Measurements from ENCODE around the gene KCNC2.

Gene KCNC2

GRCh38 chr12:75081305-75081704 is 128.3 kb downstream of the KCNC2 start:
- TF ChIP-seq TAF1 (IDR thresholded peaks at IDR 0.05; ENCODE audit: borderline replicate concordance, insufficient read depth, low read length) (no peak), POLR2AphosphoS5 (IDR thresholded peaks at IDR 0.05; ENCODE audit: low read depth, low read length) (no peak), REST (IDR thresholded peaks at IDR 0.05; ENCODE audit: insufficient read depth in 1 of 2, low read depth in 2 of 2, low read length in 2 of 2) (no peak), FOXP2 (optimal IDR thresholded peaks at IDR 0.05; ENCODE audit: borderline replicate concordance, extremely low read depth, extremely low read length, insufficient read depth) (no peak), SIN3A (IDR thresholded peaks at IDR 0.05; ENCODE audit: borderline replicate concordance, insufficient read depth, low read length) (no peak)

DNA sequence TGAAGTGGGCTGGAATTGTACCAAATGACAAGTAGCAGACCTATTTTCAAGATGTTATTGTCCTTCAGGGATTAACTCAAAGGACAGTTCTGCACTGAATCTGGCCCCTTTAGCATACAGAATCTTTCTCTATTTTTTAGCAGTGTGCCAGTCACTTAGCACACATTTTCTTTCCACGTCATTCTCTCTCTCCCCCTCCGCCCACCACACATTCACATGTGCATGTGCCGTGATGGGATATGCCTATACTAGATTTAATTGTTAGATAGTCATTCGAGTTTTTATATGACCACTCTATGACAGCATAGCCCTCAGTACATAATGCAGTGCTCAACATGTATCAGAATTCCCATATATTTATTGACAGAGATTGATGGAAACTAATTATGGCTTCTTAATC is 129.1 kb downstream of the KCNC2 start:
- TF ChIP-seq POLR2AphosphoS5 (IDR thresholded peaks at IDR 0.05; ENCODE audit: low read depth, low read length): no peak
- TF ChIP-seq FOXP2 (optimal IDR thresholded peaks at IDR 0.05; ENCODE audit: borderline replicate concordance, extremely low read depth, extremely low read length, insufficient read depth): no peak
- TF ChIP-seq REST (IDR thresholded peaks at IDR 0.05; ENCODE audit: insufficient read depth in 1 of 2, low read depth in 2 of 2, low read length in 2 of 2): no peak
- no peak for TF ChIP-seq TAF1 (IDR thresholded peaks at IDR 0.05; ENCODE audit: borderline replicate concordance, insufficient read depth, low read length)
- no peak for TF ChIP-seq SIN3A (IDR thresholded peaks at IDR 0.05; ENCODE audit: borderline replicate concordance, insufficient read depth, low read length)

DNA sequence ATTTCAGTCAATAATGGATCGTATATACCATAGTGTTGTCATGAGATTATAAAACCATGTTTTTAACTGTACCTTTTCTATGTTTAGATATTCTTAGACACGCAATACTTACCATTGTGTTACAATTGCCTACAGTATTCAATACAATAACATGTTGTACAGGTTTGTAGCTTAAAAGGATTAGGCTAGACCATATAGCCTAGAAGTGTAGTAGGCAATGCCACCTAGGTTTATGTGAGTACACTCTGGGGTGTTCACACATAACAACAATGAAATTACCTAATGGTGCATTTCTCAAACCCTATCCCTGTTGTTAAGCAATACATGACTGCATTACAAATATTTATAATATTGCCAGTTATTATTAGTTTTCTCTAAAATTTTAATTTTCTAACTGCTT is 144.2 kb downstream of the KCNC2 start:
- TF ChIP-seq POLR2AphosphoS5 (IDR thresholded peaks at IDR 0.05; ENCODE audit: low read depth, low read length): no peak
- TF ChIP-seq FOXP2 (optimal IDR thresholded peaks at IDR 0.05; ENCODE audit: borderline replicate concordance, extremely low read depth, extremely low read length, insufficient read depth): no peak
- TF ChIP-seq REST (IDR thresholded peaks at IDR 0.05; ENCODE audit: insufficient read depth in 1 of 2, low read depth in 2 of 2, low read length in 2 of 2): no peak
- no peak for TF ChIP-seq TAF1 (IDR thresholded peaks at IDR 0.05; ENCODE audit: borderline replicate concordance, insufficient read depth, low read length)
- no peak for TF ChIP-seq SIN3A (IDR thresholded peaks at IDR 0.05; ENCODE audit: borderline replicate concordance, insufficient read depth, low read length)

GRCh38 chr12:75062691-75063090 is 146.9 kb downstream of the KCNC2 start:
- TF ChIP-seq TAF1 (IDR thresholded peaks at IDR 0.05; ENCODE audit: borderline replicate concordance, insufficient read depth, low read length) (no peak), FOXP2 (optimal IDR thresholded peaks at IDR 0.05; ENCODE audit: borderline replicate concordance, extremely low read depth, extremely low read length, insufficient read depth) (no peak), SIN3A (IDR thresholded peaks at IDR 0.05; ENCODE audit: borderline replicate concordance, insufficient read depth, low read length) (no peak), POLR2AphosphoS5 (IDR thresholded peaks at IDR 0.05; ENCODE audit: low read depth, low read length) (no peak), REST (IDR thresholded peaks at IDR 0.05; ENCODE audit: insufficient read depth in 1 of 2, low read depth in 2 of 2, low read length in 2 of 2) (no peak)

DNA sequence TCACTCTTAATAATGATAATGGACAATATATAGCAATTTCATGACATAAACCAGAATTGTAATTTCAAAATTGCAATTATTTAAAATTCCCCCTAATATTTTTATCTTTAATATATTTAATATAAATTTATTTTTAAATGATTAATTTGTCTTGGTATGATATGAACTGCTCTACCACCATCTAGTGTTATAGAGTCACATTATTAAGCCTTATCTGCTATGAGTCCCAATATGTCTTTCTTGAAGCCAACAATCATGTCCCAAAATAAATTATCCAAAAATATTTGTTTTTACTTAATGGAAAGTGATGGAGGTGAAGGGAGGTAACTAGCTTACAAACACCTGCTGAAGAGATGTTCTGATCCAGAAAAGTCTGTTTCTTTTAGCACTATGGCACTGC is 151.4 kb downstream of the KCNC2 start:
- TF ChIP-seq REST (IDR thresholded peaks at IDR 0.05; ENCODE audit: insufficient read depth in 1 of 2, low read depth in 2 of 2, low read length in 2 of 2): no peak
- TF ChIP-seq POLR2AphosphoS5 (IDR thresholded peaks at IDR 0.05; ENCODE audit: low read depth, low read length): no peak
- TF ChIP-seq SIN3A (IDR thresholded peaks at IDR 0.05; ENCODE audit: borderline replicate concordance, insufficient read depth, low read length): no peak
- no peak for TF ChIP-seq TAF1 (IDR thresholded peaks at IDR 0.05; ENCODE audit: borderline replicate concordance, insufficient read depth, low read length)
- no peak for TF ChIP-seq FOXP2 (optimal IDR thresholded peaks at IDR 0.05; ENCODE audit: borderline replicate concordance, extremely low read depth, extremely low read length, insufficient read depth)
